Measurements from ENCODE around the gene HOXA7.

The HOXA7 gene

GRCh38 chr7:27104341-27105058 lies 52.0 kb downstream of the HOXA7 start:
- no peak for DNase-seq

Measured in activated CD4-positive, alpha-beta T cell treated with anti-CD3 and anti-CD28 coated beads, Interleukin-2, amount 50 U/mL, for 1 hour (primary cell).